AG09309 (cell line): ENCODE results near the gene TSPYL2.

Experiments
- DNase-seq: peaks from one replicate; pipeline ENCODE4 v3.0.0-alpha.2; 2010; ENCODE audit warnings: low read depth
- H3K4me3 ChIP-seq: 2 replicates; pipeline ENCODE4 v1.5.1; 2011; ENCODE audit warnings: mild to moderate bottlenecking, low read depth, low read length, moderate library complexity; ENCODE audit not compliant: control insufficient read depth
- CTCF ChIP-seq: IDR thresholded peaks from 2 replicates; pipeline ENCODE4 v1.5.1; 2011; ENCODE audit warnings: mild to moderate bottlenecking, low read depth, low read length, inconsistent platforms; ENCODE audit not compliant: insufficient read depth, control insufficient read depth; ENCODE audit errors: missing control alignments

Gene TSPYL2

GRCh38 chrX:53049127-53049517 lies 33.0 kb upstream of the TSPYL2 start:
- no peak for DNase-seq
- peak overlapping the region; percentile 80 for H3K4me3 ChIP-seq
- TF ChIP-seq CTCF: no peak

GRCh38 chrX:53050841-53051240 lies 31.3 kb upstream of the TSPYL2 start:
- no peak for DNase-seq
- no peak for TF ChIP-seq CTCF
- peak overlapping the region; percentile 20 for H3K4me3 ChIP-seq

- no peak for TF ChIP-seq CTCF
- H3K4me3 ChIP-seq: no peak overlapping the region
- DNase-seq: no peak
Measured at GRCh38 chrX:53055244-53055849, 26.8 kb upstream of the TSPYL2 start.

- TF ChIP-seq CTCF: no peak
- no peak for DNase-seq
- no peak overlapping the region for H3K4me3 ChIP-seq
Measured at GRCh38 chrX:53056292-53056691, 25.9 kb upstream of the TSPYL2 start.

- H3K4me3 ChIP-seq: no peak overlapping the region
- DNase-seq: no peak
- no peak for TF ChIP-seq CTCF
Measured at GRCh38 chrX:53065104-53065503, 17.1 kb upstream of the TSPYL2 start.

- TF ChIP-seq CTCF: no peak
- no peak overlapping the region for H3K4me3 ChIP-seq
- DNase-seq: no peak
Measured at GRCh38 chrX:53071064-53071463, 11.1 kb upstream of the TSPYL2 start.

- TF ChIP-seq CTCF: peak; percentile 73
- H3K4me3 ChIP-seq: no peak overlapping the region
- DNase-seq: no peak
Measured at GRCh38 chrX:53071604-53072417, 10.4 kb upstream of the TSPYL2 start.
